Transverse colon (tissue), 4 donors: ENCODE measurements around the gene FBXO44.

Source experiments
- CTCF ChIP-seq, 5 experiments: fragments of 200-600 bp in 3 of 5; fragments of 450-650 bp in 2 of 5; sonication (generic) in 3 of 5; IDR thresholded peaks; 1 replicate in 2 of 5; 2 replicates in 3 of 5; pipeline ENCODE4 v1.5.1; 2016 to 2017; ENCODE audit warnings: antibody characterized with exemption in 5 of 5, inconsistent platforms in 3 of 5, mild to moderate bottlenecking in 2 of 5, moderate library complexity in 1 of 5
- POLR2A ChIP-seq: fragments of 450-650 bp; IDR thresholded peaks from one replicate; pipeline ENCODE4 v1.6.1; 2016; ENCODE audit warnings: antibody characterized with exemption, mild to moderate bottlenecking, moderate library complexity
- POLR2AphosphoS5 ChIP-seq, 3 donors: sonication (generic); formaldehyde crosslinking; IDR thresholded peaks; one replicate each; pipeline ENCODE4 v1.6.1; 2016; ENCODE audit warnings: antibody characterized with exemption in 3 of 3

GRCh38 chr1:11606775-11607174 lies 47.9 kb upstream of the FBXO44 start:
- TF ChIP-seq CTCF (IDR thresholded peaks at IDR 0.05) (no peak), POLR2AphosphoS5 (IDR thresholded peaks at IDR 0.05) (no peak), POLR2A (no peak)
